ENCODE data around the gene INPP4B.
"Not testable (repeated sequence)": the region's sequence is repeated elsewhere in the genome, so short reads cannot be mapped to it uniquely, and the experiment has no call there.

INPP4B gene

DNA sequence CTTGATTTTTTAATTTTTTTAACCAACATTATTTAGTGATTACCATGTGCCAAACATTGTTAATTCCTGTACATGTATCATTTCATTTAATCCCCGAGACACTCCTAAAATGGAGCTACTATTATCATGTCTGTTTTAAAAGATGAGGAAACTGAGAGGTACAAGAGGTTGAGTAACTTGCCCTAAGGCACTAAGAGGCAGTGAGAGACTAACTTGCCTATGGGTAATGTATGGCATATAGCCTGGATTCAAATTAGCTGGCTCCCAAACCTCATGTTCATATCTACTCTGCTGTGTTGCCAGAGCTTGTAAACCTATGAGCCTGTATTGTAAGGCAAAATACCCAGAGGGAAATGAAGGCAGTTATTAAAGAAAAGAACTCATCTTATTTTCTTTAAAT lies 766.1 kb downstream of the INPP4B start:
- Histone ChIP-seq H3K9me3 (ENCODE audit: control insufficient read depth, low read length) (no peaks in the 10 kb centered on the region), H3K36me3 (ENCODE audit: control insufficient read depth, insufficient read depth, low read length) (no peaks in the 10 kb centered on the region), H3K4me3 (ENCODE audit: low read depth, low read length) (no peak overlapping the region), H3K27me3 (ENCODE audit: control insufficient read depth, insufficient read depth, low read length) (no peaks in the 10 kb centered on the region), H3K4me2 (ENCODE audit: low read length) (no peak overlapping the region), H2AFZ (no peak overlapping the region), H3K4me1 (no peaks in the 10 kb centered on the region), H3K79me2 (no peaks in the 10 kb centered on the region), H3K9ac (no peak overlapping the region), H3K27ac (no peak overlapping the region)
- TF ChIP-seq, protein P1, sequence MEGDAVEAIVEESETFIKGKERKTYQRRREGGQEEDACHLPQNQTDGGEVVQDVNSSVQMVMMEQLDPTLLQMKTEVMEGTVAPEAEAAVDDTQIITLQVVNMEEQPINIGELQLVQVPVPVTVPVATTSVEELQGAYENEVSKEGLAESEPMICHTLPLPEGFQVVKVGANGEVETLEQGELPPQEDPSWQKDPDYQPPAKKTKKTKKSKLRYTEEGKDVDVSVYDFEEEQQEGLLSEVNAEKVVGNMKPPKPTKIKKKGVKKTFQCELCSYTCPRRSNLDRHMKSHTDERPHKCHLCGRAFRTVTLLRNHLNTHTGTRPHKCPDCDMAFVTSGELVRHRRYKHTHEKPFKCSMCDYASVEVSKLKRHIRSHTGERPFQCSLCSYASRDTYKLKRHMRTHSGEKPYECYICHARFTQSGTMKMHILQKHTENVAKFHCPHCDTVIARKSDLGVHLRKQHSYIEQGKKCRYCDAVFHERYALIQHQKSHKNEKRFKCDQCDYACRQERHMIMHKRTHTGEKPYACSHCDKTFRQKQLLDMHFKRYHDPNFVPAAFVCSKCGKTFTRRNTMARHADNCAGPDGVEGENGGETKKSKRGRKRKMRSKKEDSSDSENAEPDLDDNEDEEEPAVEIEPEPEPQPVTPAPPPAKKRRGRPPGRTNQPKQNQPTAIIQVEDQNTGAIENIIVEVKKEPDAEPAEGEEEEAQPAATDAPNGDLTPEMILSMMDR (IDR thresholded peaks at IDR 0.05), result no peak

DNA sequence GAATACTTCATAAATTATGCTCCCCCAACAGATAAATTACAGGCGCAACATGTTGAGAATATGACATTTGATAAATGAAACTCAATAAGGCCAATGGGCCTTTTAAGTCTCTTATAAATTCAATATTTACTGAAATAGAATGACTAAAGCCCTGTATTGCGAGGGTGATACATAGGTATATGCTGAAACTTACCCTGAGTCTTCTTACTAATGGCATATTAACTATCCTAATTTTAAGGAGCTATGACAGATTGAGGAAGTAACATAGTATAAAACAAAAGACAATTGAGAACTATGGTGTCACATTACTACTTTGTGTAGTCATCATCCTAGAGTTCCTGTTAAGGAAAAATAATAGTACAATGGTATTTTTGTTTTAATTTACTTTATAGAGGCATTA lies 769.1 kb downstream of the INPP4B start:
- no peak overlapping the region for H3K27ac ChIP-seq
- H3K4me3 ChIP-seq (ENCODE audit: low read depth, low read length), result no peak overlapping the region
- H3K36me3 ChIP-seq (ENCODE audit: control insufficient read depth, insufficient read depth, low read length), result no peaks in the 10 kb centered on the region
- H3K4me1 ChIP-seq, result no peaks in the 10 kb centered on the region
- no peaks in the 10 kb centered on the region for H3K79me2 ChIP-seq
- TF ChIP-seq, protein P1 (IDR thresholded peaks at IDR 0.05), result no peak
- no peaks in the 10 kb centered on the region for H3K9me3 ChIP-seq (ENCODE audit: control insufficient read depth, low read length)
- no peak overlapping the region for H3K9ac ChIP-seq
- no peak overlapping the region for H2AFZ ChIP-seq
- no peaks in the 10 kb centered on the region for H3K27me3 ChIP-seq (ENCODE audit: control insufficient read depth, insufficient read depth, low read length)
- H3K4me2 ChIP-seq (ENCODE audit: low read length), result no peak overlapping the region

DNA sequence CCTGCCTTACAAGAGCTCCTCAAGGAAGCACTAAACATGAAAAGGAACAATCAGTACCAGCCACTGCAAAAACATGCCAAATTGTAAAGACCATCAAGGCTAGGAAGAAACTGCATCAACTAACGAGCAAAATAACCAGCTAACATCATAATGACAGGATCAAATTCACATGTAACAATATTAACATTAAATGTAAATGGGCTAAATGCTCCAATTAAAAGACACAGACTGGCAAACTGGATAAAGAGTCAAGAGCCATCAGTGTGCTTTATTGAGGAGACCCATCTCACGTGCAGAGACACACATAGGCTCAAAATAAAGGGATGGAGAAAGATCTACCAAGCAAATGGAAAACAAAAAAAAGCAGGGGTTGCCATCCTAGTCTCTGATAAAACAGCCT lies 777.8 kb downstream of the INPP4B start:
- not testable (repeated sequence) for H3K79me2 ChIP-seq; H3K9me3 ChIP-seq (ENCODE audit: control insufficient read depth, low read length); H2AFZ ChIP-seq; H3K4me2 ChIP-seq (ENCODE audit: low read length); H3K4me3 ChIP-seq (ENCODE audit: low read depth, low read length); H3K27ac ChIP-seq; H3K36me3 ChIP-seq (ENCODE audit: control insufficient read depth, insufficient read depth, low read length); H3K27me3 ChIP-seq (ENCODE audit: control insufficient read depth, insufficient read depth, low read length); H3K9ac ChIP-seq; H3K4me1 ChIP-seq

DNA sequence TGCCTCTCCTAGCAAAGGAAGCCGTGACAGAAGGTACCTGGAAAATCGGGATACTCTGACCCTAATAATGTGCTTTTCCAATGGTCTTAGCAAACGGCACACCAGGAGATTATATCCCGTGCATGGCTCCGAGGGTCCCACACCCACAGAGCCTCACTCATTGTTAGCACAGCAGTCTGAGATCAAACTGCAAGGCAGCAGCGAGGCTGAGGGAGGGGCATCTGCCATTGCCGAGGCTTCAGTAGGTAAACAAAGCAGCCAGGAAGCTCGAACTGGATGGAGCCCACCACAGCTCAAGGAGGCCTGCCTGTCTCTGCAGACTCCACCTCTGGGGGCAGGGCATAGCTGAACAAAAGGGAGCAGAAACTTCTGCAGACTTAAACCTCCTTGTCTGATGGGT lies 779.5 kb downstream of the INPP4B start:
- H3K27ac ChIP-seq; H3K9me3 ChIP-seq (ENCODE audit: control insufficient read depth, low read length); H3K36me3 ChIP-seq (ENCODE audit: control insufficient read depth, insufficient read depth, low read length); H3K9ac ChIP-seq; H2AFZ ChIP-seq; H3K4me2 ChIP-seq (ENCODE audit: low read length); H3K27me3 ChIP-seq (ENCODE audit: control insufficient read depth, insufficient read depth, low read length); H3K4me3 ChIP-seq (ENCODE audit: low read depth, low read length); H3K4me1 ChIP-seq; H3K79me2 ChIP-seq: not testable (repeated sequence)

DNA sequence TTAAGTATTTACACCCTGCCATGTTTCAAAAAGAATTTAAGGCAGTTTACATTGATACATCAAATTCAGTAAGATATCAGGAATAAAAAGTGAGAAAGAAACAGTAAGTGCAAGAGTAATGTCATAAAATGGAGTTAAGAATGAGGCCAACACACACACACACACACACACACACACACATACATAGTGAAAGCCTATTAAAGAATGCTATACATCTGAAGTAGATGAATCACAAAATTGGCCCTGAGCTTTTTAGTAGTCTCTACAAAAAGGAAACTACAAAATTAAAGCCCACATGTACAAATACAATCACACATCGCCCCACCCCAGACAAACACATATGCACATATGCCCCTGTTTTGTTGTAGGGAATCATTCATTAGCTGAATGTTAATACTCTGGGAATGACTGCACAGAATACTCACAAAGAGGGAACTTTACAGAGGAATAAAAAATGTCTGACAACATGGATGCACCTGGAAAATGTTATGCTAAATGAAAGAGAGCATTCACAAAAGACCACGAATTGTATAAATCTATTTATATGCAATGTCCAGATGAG lies 780.9 kb downstream of the INPP4B start:
- Histone ChIP-seq H3K9me3 (ENCODE audit: control insufficient read depth, low read length) (no peaks in the 10 kb centered on the region), H3K79me2 (no peaks in the 10 kb centered on the region)

More for the DNA sequence above, 780.9 kb downstream of the INPP4B start:
- Histone ChIP-seq H3K4me1 (no peaks in the 10 kb centered on the region), H3K4me2 (ENCODE audit: low read length) (no peak overlapping the region), H3K27me3 (ENCODE audit: control insufficient read depth, insufficient read depth, low read length) (no peaks in the 10 kb centered on the region), H3K27ac (no peak overlapping the region), H3K9ac (no peak overlapping the region), H3K4me3 (ENCODE audit: low read depth, low read length) (no peak overlapping the region), H2AFZ (no peak overlapping the region), H3K36me3 (ENCODE audit: control insufficient read depth, insufficient read depth, low read length) (no peaks in the 10 kb centered on the region)
- TF ChIP-seq, protein P1 (IDR thresholded peaks at IDR 0.05), result no peak

All from parathyroid adenoma (tissue), 2 donors.